Karpas-422 (cell line): ENCODE results near the gene CKB. TPM values are rescaled to one million over a fixed set of nuclear protein-coding genes. Genes with fewer than 3 reads are reported as not detected.

Source experiments
- DNase-seq: peaks from one replicate; pipeline ENCODE4 v3.0.0-alpha.2; 2015
- H2AFZ ChIP-seq: fragments of 200-600 bp; sonication (generic); 2 replicates; pipeline ENCODE4 v1.6.1; 2014; ENCODE audit warnings: antibody characterized with exemption, low read length, mixed read lengths
- H3K27ac ChIP-seq: fragments of 200-600 bp; sonication (generic); 2 replicates; pipeline ENCODE4 v1.5.1; 2014; ENCODE audit warnings: mild to moderate bottlenecking, low read length, moderate library complexity
- H3K27me3 ChIP-seq: fragments of 200-600 bp; sonication (generic); 2 replicates; pipeline ENCODE4 v1.6.1; 2014; ENCODE audit warnings: low read length, mixed read lengths
- H3K36me3 ChIP-seq: fragments of 200-600 bp; sonication (generic); 2 replicates; pipeline ENCODE4 v1.6.1; 2014; ENCODE audit warnings: low read length, mixed read lengths; ENCODE audit not compliant: insufficient read depth
- H3K4me1 ChIP-seq: fragments of 200-600 bp; sonication (generic); 2 replicates; pipeline ENCODE4 v1.6.1; 2014; ENCODE audit warnings: mild to moderate bottlenecking, low read length, mixed read lengths
- H3K4me2 ChIP-seq: fragments of 200-600 bp; sonication (generic); 2 replicates; pipeline ENCODE4 v1.6.1; 2014; ENCODE audit warnings: low read length, low read depth, mild to moderate bottlenecking; ENCODE audit not compliant: poor library complexity, severe bottlenecking
- H3K4me3 ChIP-seq: fragments of 200-600 bp; sonication (generic); 2 replicates; pipeline ENCODE4 v1.5.1; 2014; ENCODE audit warnings: mild to moderate bottlenecking, antibody characterized with exemption, low read length, mixed read lengths
- H3K79me2 ChIP-seq: fragments of 200-600 bp; sonication (generic); 2 replicates; pipeline ENCODE4 v1.6.1; 2014; ENCODE audit warnings: mild to moderate bottlenecking, low read length, mixed read lengths
- H3K9ac ChIP-seq: fragments of 200-600 bp; sonication (generic); 2 replicates; pipeline ENCODE4 v1.6.0; 2014; ENCODE audit warnings: low read length
- H3K9me2 ChIP-seq: fragments of 200-600 bp; sonication (generic), shearing (Covaris generic); replicated peaks from 2 replicates; pipeline ENCODE4 v1.6.0; 2014; ENCODE audit warnings: mild to moderate bottlenecking, low read length, moderate library complexity; ENCODE audit not compliant: insufficient read depth
- H3K9me3 ChIP-seq: fragments of 300-700, 200-600 bp; sonication (generic); 2 replicates; pipeline ENCODE4 v1.6.1; 2014; ENCODE audit warnings: low read length, mixed read lengths
- H4K20me1 ChIP-seq: fragments of 200-600 bp; sonication (generic); 2 replicates; pipeline ENCODE4 v1.6.1; 2014; ENCODE audit warnings: mild to moderate bottlenecking, antibody characterized with exemption, low read length, low read depth; ENCODE audit not compliant: insufficient read depth
- total RNA-seq: library from RNA; depleted of rRNA; stranded (reverse); fragments of >200 nt; shearing (Covaris generic); gene quantifications from 2 replicates; pipeline ENCODE4 v1.2.3, GENCODE V29; 2014; ENCODE audit warnings: low replicate concordance

Gene CKB
- total RNA-seq, 1 experiment from 2014 or later, result 30.4 TPM

GRCh38 chr14:103546652-103547454 lies 24.2 kb upstream of the CKB start:
- H3K79me2 ChIP-seq, result no peaks in the 10 kb centered on the region
- H2AFZ ChIP-seq, result no peak overlapping the region
- no peaks in the 10 kb centered on the region for H3K27me3 ChIP-seq
- peaks cover 38% of the 10 kb centered on the region for H4K20me1 ChIP-seq
- H3K9ac ChIP-seq, result no peak overlapping the region
- no peak overlapping the region for H3K27ac ChIP-seq
- DNase-seq, result peak; percentile 93
- H3K4me1 ChIP-seq, result peaks cover 10% of the 10 kb centered on the region
- no peak overlapping the region for H3K4me3 ChIP-seq
- no peaks in the 10 kb centered on the region for H3K36me3 ChIP-seq
- H3K4me2 ChIP-seq, result no peak overlapping the region
- no peaks in the 10 kb centered on the region for H3K9me2 ChIP-seq
- no peaks in the 10 kb centered on the region for H3K9me3 ChIP-seq

GRCh38 chr14:103545915-103546651 lies 23.5 kb upstream of the CKB start:
- Histone ChIP-seq H3K36me3 (no peaks in the 10 kb centered on the region), H2AFZ (no peak overlapping the region), H3K4me3 (no peak overlapping the region), H3K9me2 (no peaks in the 10 kb centered on the region), H3K9me3 (no peaks in the 10 kb centered on the region), H3K27me3 (no peaks in the 10 kb centered on the region), H4K20me1 (peaks cover 34% of the 10 kb centered on the region), H3K4me2 (no peak overlapping the region), H3K79me2 (no peaks in the 10 kb centered on the region), H3K27ac (no peak overlapping the region), H3K4me1 (peaks cover 10% of the 10 kb centered on the region), H3K9ac (no peak overlapping the region)
- DNase-seq, result no peak

- Histone ChIP-seq H3K9me2 (no peaks in the 10 kb centered on the region), H3K27ac (no peak overlapping the region), H3K4me2 (no peak overlapping the region)
Measured at GRCh38 chr14:103545219-103545914, 22.7 kb upstream of the CKB start.

GRCh38 chr14:103544388-103545218 lies 22.0 kb upstream of the CKB start:
- Histone ChIP-seq H4K20me1 (peaks cover 31% of the 10 kb centered on the region), H3K27me3 (no peaks in the 10 kb centered on the region), H3K4me1 (peaks cover 10% of the 10 kb centered on the region), H3K79me2 (no peaks in the 10 kb centered on the region), H3K4me2 (no peak overlapping the region), H3K9me2 (no peaks in the 10 kb centered on the region), H3K9ac (no peak overlapping the region), H3K4me3 (no peak overlapping the region), H3K27ac (no peak overlapping the region), H3K9me3 (no peaks in the 10 kb centered on the region), H2AFZ (no peak overlapping the region), H3K36me3 (no peaks in the 10 kb centered on the region)
- DNase-seq, result no peak

More at GRCh38 chr14:103545219-103545914, 22.7 kb upstream of the CKB start:
- H2AFZ ChIP-seq, result no peak overlapping the region
- no peak overlapping the region for H3K4me3 ChIP-seq
- no peaks in the 10 kb centered on the region for H3K9me3 ChIP-seq
- H4K20me1 ChIP-seq, result peaks cover 34% of the 10 kb centered on the region
- H3K36me3 ChIP-seq, result no peaks in the 10 kb centered on the region
- H3K9ac ChIP-seq, result no peak overlapping the region
- no peaks in the 10 kb centered on the region for H3K27me3 ChIP-seq
- DNase-seq, result no peak
- no peaks in the 10 kb centered on the region for H3K79me2 ChIP-seq
- H3K4me1 ChIP-seq, result peaks cover 10% of the 10 kb centered on the region

- Histone ChIP-seq H3K27me3 (no peaks in the 10 kb centered on the region), H3K9me3 (no peaks in the 10 kb centered on the region), H3K36me3 (no peaks in the 10 kb centered on the region), H3K4me1 (peaks cover 10% of the 10 kb centered on the region), H3K79me2 (no peaks in the 10 kb centered on the region), H3K27ac (no peak overlapping the region), H3K4me3 (no peak overlapping the region), H3K9ac (no peak overlapping the region), H4K20me1 (peaks cover 30% of the 10 kb centered on the region; the same call in 1 of the 2 replicates), H2AFZ (no peak overlapping the region), H3K4me2 (no peak overlapping the region), H3K9me2 (no peaks in the 10 kb centered on the region)
- DNase-seq, result no peak
Measured at GRCh38 chr14:103543721-103544387, 21.2 kb upstream of the CKB start.

- Histone ChIP-seq H3K4me1 (peaks cover 10% of the 10 kb centered on the region), H3K9ac (no peak overlapping the region), H3K4me3 (no peak overlapping the region)
Measured at GRCh38 chr14:103543140-103543539, 20.5 kb upstream of the CKB start.

GRCh38 chr14:103542605-103543088 lies 20.0 kb upstream of the CKB start:
- Histone ChIP-seq H3K36me3 (no peaks in the 10 kb centered on the region), H3K4me3 (no peak overlapping the region), H3K27ac (no peak overlapping the region), H3K4me2 (no peak overlapping the region), H2AFZ (no peak overlapping the region), H4K20me1 (peaks cover 37% of the 10 kb centered on the region; the same call in 1 of the 2 replicates), H3K9me2 (no peaks in the 10 kb centered on the region), H3K9me3 (no peaks in the 10 kb centered on the region), H3K9ac (no peak overlapping the region), H3K4me1 (peaks cover 10% of the 10 kb centered on the region), H3K27me3 (no peaks in the 10 kb centered on the region), H3K79me2 (no peaks in the 10 kb centered on the region)
- DNase-seq, result no peak

More at GRCh38 chr14:103543140-103543539, 20.5 kb upstream of the CKB start:
- no peak for DNase-seq
- peaks cover 35% of the 10 kb centered on the region; the same call in 1 of the 2 replicates for H4K20me1 ChIP-seq
- H3K9me3 ChIP-seq, result no peaks in the 10 kb centered on the region
- no peaks in the 10 kb centered on the region for H3K9me2 ChIP-seq
- H3K27ac ChIP-seq, result no peak overlapping the region
- no peak overlapping the region for H2AFZ ChIP-seq
- H3K36me3 ChIP-seq, result no peaks in the 10 kb centered on the region
- no peaks in the 10 kb centered on the region for H3K27me3 ChIP-seq
- no peaks in the 10 kb centered on the region for H3K79me2 ChIP-seq
- H3K4me2 ChIP-seq, result no peak overlapping the region
